ENCODE results near the gene TIMM21.

DNA sequence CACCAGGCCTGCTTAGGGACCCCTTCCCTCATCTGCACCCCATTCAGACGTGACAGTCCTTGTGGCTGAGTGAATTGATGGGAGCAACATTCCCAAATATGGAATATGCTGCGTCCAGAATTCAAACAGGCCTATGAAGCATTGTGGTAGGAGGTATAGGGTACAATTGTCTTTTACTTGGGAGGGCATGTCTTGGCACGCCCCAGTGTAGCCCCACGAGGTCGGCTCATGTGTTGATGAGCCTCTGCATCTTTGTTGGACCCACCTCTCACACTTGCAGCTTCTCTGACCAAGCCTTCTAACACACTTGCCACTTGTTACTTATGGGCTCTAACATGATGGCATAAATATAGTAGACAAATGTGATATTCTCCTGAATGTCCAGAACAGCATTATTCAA is 1.6 kb downstream of the TIMM21 start:
- TF ChIP-seq, protein P1, sequence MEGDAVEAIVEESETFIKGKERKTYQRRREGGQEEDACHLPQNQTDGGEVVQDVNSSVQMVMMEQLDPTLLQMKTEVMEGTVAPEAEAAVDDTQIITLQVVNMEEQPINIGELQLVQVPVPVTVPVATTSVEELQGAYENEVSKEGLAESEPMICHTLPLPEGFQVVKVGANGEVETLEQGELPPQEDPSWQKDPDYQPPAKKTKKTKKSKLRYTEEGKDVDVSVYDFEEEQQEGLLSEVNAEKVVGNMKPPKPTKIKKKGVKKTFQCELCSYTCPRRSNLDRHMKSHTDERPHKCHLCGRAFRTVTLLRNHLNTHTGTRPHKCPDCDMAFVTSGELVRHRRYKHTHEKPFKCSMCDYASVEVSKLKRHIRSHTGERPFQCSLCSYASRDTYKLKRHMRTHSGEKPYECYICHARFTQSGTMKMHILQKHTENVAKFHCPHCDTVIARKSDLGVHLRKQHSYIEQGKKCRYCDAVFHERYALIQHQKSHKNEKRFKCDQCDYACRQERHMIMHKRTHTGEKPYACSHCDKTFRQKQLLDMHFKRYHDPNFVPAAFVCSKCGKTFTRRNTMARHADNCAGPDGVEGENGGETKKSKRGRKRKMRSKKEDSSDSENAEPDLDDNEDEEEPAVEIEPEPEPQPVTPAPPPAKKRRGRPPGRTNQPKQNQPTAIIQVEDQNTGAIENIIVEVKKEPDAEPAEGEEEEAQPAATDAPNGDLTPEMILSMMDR (IDR thresholded peaks at IDR 0.05), result no peak
- no peak for TF ChIP-seq POLR2A (IDR thresholded peaks at IDR 0.05)
